ACHN (cell line): ENCODE results near the gene RTP3.

Experiments used
- DNase-seq: peaks from one replicate; pipeline ENCODE4 v3.0.0-alpha.2; 2015
- in situ Hi-C: cut with HindIII; loops from 2 replicates; pipeline ENCODE4 v1.10.0; 2017; ENCODE audit warnings: low sequenced_read_pairs, low pct_ligation_motif_present, low pct_unique_long_range_greater_than_20kb

The RTP3 gene

GRCh38 chr3:46497556-46498265 lies at the start of gene RTP3:
Gene RTP3, plus strand, starts transcription at chr3:46497976. Its CDS starts 87 bp downstream, at chr3:46498063.
- in situ Hi-C loops = no loop called here
- DNase-seq = no peak

- DNase-seq = no peak
- in situ Hi-C loops = no loop called here
These were observed 49.1 kb upstream of the RTP3 start for GRCh38 chr3:46448721-46449120.

GRCh38 chr3:46449755-46450552 lies 47.8 kb upstream of the RTP3 start:
- in situ Hi-C loops = no loop called here
- peak; percentile 4 for DNase-seq

GRCh38 chr3:46453526-46454208 lies 44.1 kb upstream of the RTP3 start:
- in situ Hi-C loops = no loop called here
- DNase-seq = no peak

GRCh38 chr3:46454209-46454595 lies 43.6 kb upstream of the RTP3 start:
- in situ Hi-C loops = no loop called here
- no peak for DNase-seq

GRCh38 chr3:46454606-46455005 lies 43.2 kb upstream of the RTP3 start:
- in situ Hi-C loops = no loop called here
- no peak for DNase-seq

- no peak for DNase-seq
- in situ Hi-C loops = no loop called here
These were observed 42.3 kb upstream of the RTP3 start for GRCh38 chr3:46455231-46456115.

- no peak for DNase-seq
- in situ Hi-C loops = no loop called here
These were observed 41.7 kb upstream of the RTP3 start for GRCh38 chr3:46456118-46456517.

- in situ Hi-C loops = no loop called here
- no peak for DNase-seq
These were observed 37.7 kb upstream of the RTP3 start for GRCh38 chr3:46460051-46460450.

- in situ Hi-C loops = no loop called here
These were observed 35.7 kb upstream of the RTP3 start for GRCh38 chr3:46462111-46462510.

GRCh38 chr3:46462511-46462910 lies 35.3 kb upstream of the RTP3 start:
- in situ Hi-C loops = no loop called here
- DNase-seq = no peak

More at GRCh38 chr3:46462111-46462510, 35.7 kb upstream of the RTP3 start:
- no peak for DNase-seq

GRCh38 chr3:46463120-46463867 lies 34.5 kb upstream of the RTP3 start:
- in situ Hi-C loops = no loop called here
- DNase-seq = no peak

GRCh38 chr3:46463868-46464241 lies 33.9 kb upstream of the RTP3 start:
- in situ Hi-C loops = no loop called here
- no peak for DNase-seq

GRCh38 chr3:46464326-46465195 lies 33.2 kb upstream of the RTP3 start, which contains the start of gene LTF:
Gene LTF, minus strand, starts transcription at chr3:46464905. Its CDS starts 38 bp downstream, at chr3:46464867.
- DNase-seq = no peak
- in situ Hi-C loops = no loop called here

GRCh38 chr3:46465196-46465520 lies 32.6 kb upstream of the RTP3 start:
- in situ Hi-C loops = no loop called here
- DNase-seq = no peak

GRCh38 chr3:46466273-46466672 lies 31.5 kb upstream of the RTP3 start:
- in situ Hi-C loops = no loop called here
- no peak for DNase-seq

- in situ Hi-C loops = no loop called here
- DNase-seq = no peak
These were observed 30.8 kb upstream of the RTP3 start for GRCh38 chr3:46466871-46467403.
